ENCODE results near the gene MAPK4. TPM values are rescaled to one million over a fixed set of nuclear protein-coding genes. Genes with fewer than 3 reads are reported as not detected.

The MAPK4 gene
- total and polyA plus RNA-seq, 10 of the 15 experiments (the other 5 are each of a cell fraction or from before 2014, with no cell fraction given): 0.03 to 0.11 (median 0.06) TPM; not detected in 4

DNA sequence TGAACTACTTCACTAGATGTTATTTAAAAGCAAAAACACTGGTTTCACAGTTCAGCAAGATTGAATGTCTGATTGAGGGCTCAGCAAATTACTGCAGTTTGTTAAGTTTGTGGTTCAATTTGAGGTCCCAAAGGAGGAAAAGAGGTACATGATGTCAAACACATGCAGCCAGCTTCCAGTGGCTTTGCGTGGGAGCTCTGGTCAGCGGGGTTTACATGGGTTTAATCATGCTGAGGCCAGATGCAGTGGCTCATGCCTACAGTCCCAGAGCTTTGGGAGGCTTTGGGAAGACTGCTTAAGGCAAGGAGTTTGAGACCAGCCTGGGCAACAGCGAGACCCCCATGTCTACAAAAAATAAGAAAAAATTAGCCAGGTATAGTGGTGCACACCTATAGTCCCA, 111.5 kb downstream of the MAPK4 start:
- Histone ChIP-seq H3K4me3 (no peak overlapping the region), H3K4me1 (ENCODE audit: control insufficient read depth, insufficient read depth, low read length) (no peaks in the 10 kb centered on the region), H3K36me3 (ENCODE audit: control insufficient read depth in 2 of 2, insufficient read depth in 2 of 2, low read length in 1 of 2) (no peaks in the 10 kb centered on the region), H3K9ac (ENCODE audit: control insufficient read depth, insufficient read depth, low read length) (no peak overlapping the region), H3K27me3 (replicated peaks in 1 of 2; ENCODE audit: control insufficient read depth in 2 of 2, insufficient read depth in 2 of 2, low read length in 1 of 2) (peaks cover 0 to 3% of the 10 kb centered on the region in 2 experiments; a peak in 3 of 4 replicates), H3K27ac (ENCODE audit: control insufficient read depth, insufficient read depth) (no peak overlapping the region), H2AFZ (ENCODE audit: control insufficient read depth, low read depth, low read length) (no peak overlapping the region), H3K9me3 (replicated peaks; ENCODE audit: control insufficient read depth, insufficient read depth, low read length) (no peaks in the 10 kb centered on the region), H3K79me2 (ENCODE audit: control insufficient read depth, insufficient read depth, low read length) (no peaks in the 10 kb centered on the region), H4K20me1 (ENCODE audit: control insufficient read depth, insufficient read depth) (no peaks in the 10 kb centered on the region), H3K4me2 (ENCODE audit: control insufficient read depth, insufficient read depth) (no peak overlapping the region)
- BruUV-seq (replicated peaks): no TSS peak
- POLR2A ChIA-PET: no interaction called here
- CTCF ChIA-PET: no interaction called here
- WGBS (ENCODE audit: insufficient coverage, insufficient replicate concordance, low lambda C conversion rate, missing lambda C conversion rate): 4% methylated on average over 3 of the region's 3 CpGs
- TF ChIP-seq ZNF274 (IDR thresholded peaks at IDR 0.05; ENCODE audit: insufficient read depth, insufficient read length) (no peak), CBX3 (IDR thresholded peaks at IDR 0.05; ENCODE audit: borderline replicate concordance, low read depth) (no peak), BCLAF1 (IDR thresholded peaks at IDR 0.05) (no peak), GATAD2B (conservative IDR thresholded peaks at IDR 0.05; ENCODE audit: low read depth) (no peak), MTA3 (IDR thresholded peaks at IDR 0.05; ENCODE audit: borderline replicate concordance, low read length) (no peak), CBFB (IDR thresholded peaks at IDR 0.05; ENCODE audit: low read depth) (no peak), ZBED1 (IDR thresholded peaks at IDR 0.05; ENCODE audit: borderline replicate concordance) (no peak)
- intact Hi-C loops (cut with micrococcal nuclease; ENCODE audit: unreplicated experiment) (no loop called here), in situ Hi-C loops (cut with MboI) (no loop called here)
- ATAC-seq: no peak
- RAD21 ChIA-PET (ENCODE audit: unreplicated experiment): no interaction called here
- FAIRE-seq: no peak
- no peak for DNase-seq (ENCODE audit: low read depth, low spot score)
- SMC1A ChIA-PET (ENCODE audit: uncharacterized antibody, unreplicated experiment): no interaction called here

All from GM12878 (cell line).